Lower lobe of right lung (tissue), 2 donors: ENCODE results near the gene ERMP1. TPM values are rescaled to one million over a fixed set of nuclear protein-coding genes. Genes with fewer than 3 reads are reported as not detected.
"Not testable (repeated sequence)": the region's sequence is repeated elsewhere in the genome, so short reads cannot be mapped to it uniquely, and the experiment has no call there.

Source experiments
- ATAC-seq, 2 donors: fragments of 200-7000 bp; cut with Tn5 transposase; one replicate each; pipeline ENCODE4 v1.9.1; 2020 to 2022; ENCODE audit warnings: mild to moderate bottlenecking in 2 of 2, moderate library complexity in 2 of 2
- DNase-seq: peaks from one replicate; pipeline ENCODE4 v3.0.0-alpha.2; 2020
- H3K27ac ChIP-seq: fragments of 200-600 bp; one replicate; pipeline ENCODE4 v1.8.0; 2022
- H3K27me3 ChIP-seq: fragments of 200-600 bp; one replicate; pipeline ENCODE4 v1.8.0; 2022; ENCODE audit warnings: low read depth
- H3K36me3 ChIP-seq: fragments of 200-600 bp; one replicate; pipeline ENCODE4 v1.8.0; 2022; ENCODE audit warnings: mild to moderate bottlenecking
- H3K4me1 ChIP-seq: fragments of 200-600 bp; one replicate; pipeline ENCODE4 v1.8.0; 2022
- H3K4me3 ChIP-seq: fragments of 200-600 bp; one replicate; pipeline ENCODE4 v1.8.0; 2022; ENCODE audit warnings: mild to moderate bottlenecking
- H3K9me3 ChIP-seq: fragments of 200-600 bp; one replicate; pipeline ENCODE4 v1.8.0; 2022
- CTCF ChIP-seq: fragments of 200-600 bp; IDR thresholded peaks from one replicate; pipeline ENCODE4 v1.8.0; 2022; ENCODE audit warnings: antibody characterized with exemption, mild to moderate bottlenecking
- intact Hi-C: fragments of 100-400 bp; cut with DNase I; formaldehyde crosslinking; loops from one replicate; pipeline ENCODE4 v1.11.0; 2022
- total RNA-seq: library from RNA; stranded (reverse); fragmentation: NEBNext Ultra II Directional; extraction: Animal tissue kit (Norgen Biotek cat#: 25700); gene quantifications from one replicate; pipeline ENCODE4 v1.2.1, GENCODE V29; 2021
- donor health status: DM: no; HTN: yes; CAD: no; lungs with severe emphysema.

Gene ERMP1
- total RNA-seq, 1 donor from 2014 or later, result 26.2 TPM

DNA sequence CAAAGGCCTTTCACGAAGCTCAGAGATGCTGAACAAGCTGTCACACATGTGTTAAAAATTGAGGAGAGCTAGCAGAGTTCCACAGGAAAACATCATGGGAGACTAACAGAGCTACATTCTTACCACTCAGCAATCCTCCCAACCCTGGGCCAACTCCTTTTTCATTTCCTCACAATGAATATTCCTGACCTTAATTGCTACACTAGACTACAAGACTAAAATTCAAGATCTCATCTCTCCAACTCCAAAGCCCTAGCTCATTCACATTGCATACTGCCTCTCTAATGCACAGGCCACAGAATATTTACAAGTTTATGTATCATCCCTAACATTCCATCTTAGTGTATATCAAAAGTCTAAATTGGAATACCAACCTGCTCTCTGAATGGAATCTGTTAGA lies 21.2 kb downstream of the ERMP1 start:
- no peak for ATAC-seq
- H3K9me3 ChIP-seq, result no peaks in the 10 kb centered on the region
- no peak for DNase-seq
- no peak overlapping the region for H3K27ac ChIP-seq
- TF ChIP-seq CTCF, result no peak
- H3K4me1 ChIP-seq, result no peaks in the 10 kb centered on the region
- peaks cover 48% of the 10 kb centered on the region for H3K36me3 ChIP-seq
- intact Hi-C loops, result no loop called here
- H3K4me3 ChIP-seq, result no peak overlapping the region
- H3K27me3 ChIP-seq, result no peaks in the 10 kb centered on the region

- no peaks in the 10 kb centered on the region for H3K27me3 ChIP-seq
- no peaks in the 10 kb centered on the region for H3K9me3 ChIP-seq
- no peak overlapping the region for H3K27ac ChIP-seq
- intact Hi-C loops, result no loop called here
- no peaks in the 10 kb centered on the region for H3K4me1 ChIP-seq
- peaks cover 12% of the 10 kb centered on the region for H3K36me3 ChIP-seq
- no peak overlapping the region for H3K4me3 ChIP-seq
- no peak for ATAC-seq
- DNase-seq, result no peak
- no peak for TF ChIP-seq CTCF
Measured at GRCh38 chr9:5805478-5805877, 27.4 kb downstream of the ERMP1 start.

DNA sequence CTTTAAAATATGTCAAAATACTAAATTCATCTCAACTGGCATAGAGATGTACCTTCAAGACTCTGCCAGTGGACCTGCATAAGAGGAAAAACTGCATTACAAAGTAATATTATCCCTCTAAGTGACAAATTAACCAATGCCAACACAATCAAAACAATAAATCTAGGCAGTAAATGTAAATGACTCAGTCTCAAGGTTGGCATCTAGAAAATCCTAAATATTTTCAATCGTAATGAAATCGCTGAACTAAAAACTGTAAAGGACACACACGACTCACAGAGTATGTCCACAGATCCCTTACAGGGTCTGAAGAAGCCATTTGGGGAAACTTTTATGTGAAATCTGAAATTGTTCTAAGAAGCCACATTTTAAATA lies 31.2 kb downstream of the ERMP1 start:
- TF ChIP-seq CTCF, result no peak
- intact Hi-C loops, result no loop called here
- DNase-seq, result no peak
- no peaks in the 10 kb centered on the region for H3K27me3 ChIP-seq
- ATAC-seq, result no peak
- H3K36me3 ChIP-seq, result peaks cover 21% of the 10 kb centered on the region
- no peak overlapping the region for H3K27ac ChIP-seq
- no peak overlapping the region for H3K4me3 ChIP-seq
- no peaks in the 10 kb centered on the region for H3K9me3 ChIP-seq
- H3K4me1 ChIP-seq, result peaks cover 4% of the 10 kb centered on the region

DNA sequence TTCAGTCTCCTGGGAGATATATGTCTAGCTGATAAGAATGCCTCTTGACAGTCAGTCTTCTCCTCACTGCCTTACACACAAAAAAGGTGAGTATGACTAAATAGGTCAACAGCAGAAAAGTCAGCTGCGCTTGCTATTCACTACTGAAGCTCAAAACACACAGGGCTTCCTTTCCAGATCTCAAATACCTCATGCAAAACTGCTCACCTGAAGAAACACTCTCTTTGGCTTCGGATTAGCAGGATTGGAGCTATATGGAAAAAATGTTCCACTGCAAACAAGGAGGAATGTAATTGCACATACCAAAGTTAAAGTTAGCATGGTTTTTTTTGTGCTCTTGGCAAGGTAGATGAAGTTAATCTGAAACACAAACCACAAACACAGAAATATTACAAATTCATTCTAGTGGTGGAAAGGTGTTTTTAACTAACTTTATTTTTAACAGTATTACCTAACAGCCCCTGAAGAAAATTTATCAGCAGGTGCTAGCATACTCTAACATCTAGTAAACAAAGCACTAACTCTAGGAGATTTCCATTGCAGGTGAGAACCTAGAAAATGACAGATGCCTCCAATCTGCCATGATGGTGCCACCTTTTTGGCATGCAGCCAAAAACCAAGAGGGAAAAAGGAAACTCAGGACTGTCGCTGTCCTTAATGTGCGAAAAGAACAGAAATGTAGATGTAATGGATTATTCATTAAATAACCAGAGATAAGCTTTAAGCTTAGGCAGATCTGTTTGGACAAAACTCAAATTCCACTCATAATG lies 31.8 kb downstream of the ERMP1 start:
- no peaks in the 10 kb centered on the region for H3K9me3 ChIP-seq
- intact Hi-C loops, result no loop called here
- DNase-seq (no peak), ATAC-seq (peak in 1 of 2 donors; percentile 48)
- H3K27ac ChIP-seq, result no peak overlapping the region
- no peak overlapping the region for H3K4me3 ChIP-seq
- H3K27me3 ChIP-seq, result no peaks in the 10 kb centered on the region
- H3K4me1 ChIP-seq, result peaks cover 4% of the 10 kb centered on the region
- TF ChIP-seq CTCF, result no peak
- H3K36me3 ChIP-seq, result peaks cover 21% of the 10 kb centered on the region

GRCh38 chr9:5800378-5800777 lies 32.5 kb downstream of the ERMP1 start:
- H3K4me1 ChIP-seq, ATAC-seq, H3K9me3 ChIP-seq, H3K27ac ChIP-seq, H3K27me3 ChIP-seq, DNase-seq, H3K4me3 ChIP-seq, intact Hi-C loops: not testable (repeated sequence)
- H3K36me3 ChIP-seq, result peaks cover 21% of the 10 kb centered on the region

- Histone ChIP-seq H3K27ac (no peak overlapping the region), H3K27me3 (no peaks in the 10 kb centered on the region), H3K9me3 (no peaks in the 10 kb centered on the region), H3K4me1 (peaks cover 4% of the 10 kb centered on the region), H3K36me3 (peaks cover 21% of the 10 kb centered on the region), H3K4me3 (peak overlapping the region; percentile 14)
- intact Hi-C loops, result no loop called here
- no peak for DNase-seq
- TF ChIP-seq CTCF, result peak; percentile 53
- ATAC-seq, result peak in 1 of 2 donors; percentile 37
Measured at GRCh38 chr9:5799314-5799713, 33.6 kb downstream of the ERMP1 start.
